T-helper 9 cell (primary cell): ENCODE measurements around the gene NPPC.
"Not testable (repeated sequence)": the region's sequence is repeated elsewhere in the genome, so short reads cannot be mapped to it uniquely, and the experiment has no call there.

Source experiments
- DNase-seq: peaks from one replicate; pipeline ENCODE4 v3.0.0-alpha.2; 2020

NPPC gene

GRCh38 chr2:231883468-231883881, 42.7 kb downstream of the NPPC start:
- no peak for DNase-seq

- no peak for DNase-seq
Observed at GRCh38 chr2:231882646-231883045, 43.5 kb downstream of the NPPC start.

GRCh38 chr2:231880371-231880770, 45.8 kb downstream of the NPPC start:
- DNase-seq, result not testable (repeated sequence)

GRCh38 chr2:231879216-231879615, 47.0 kb downstream of the NPPC start:
- no peak for DNase-seq

- DNase-seq, result no peak
Observed at GRCh38 chr2:231877533-231878456, 48.4 kb downstream of the NPPC start.

GRCh38 chr2:231874944-231875343, 51.3 kb downstream of the NPPC start:
- no peak for DNase-seq
